Prostate gland (tissue), 2 donors: Measurements from ENCODE around the gene CTRB1. TPM values are rescaled to one million over a fixed set of nuclear protein-coding genes. Genes with fewer than 3 reads are reported as not detected.

ENCODE experiments used
- DNase-seq: peaks from one replicate; pipeline ENCODE4 v3.0.0-alpha.2; 2019; ENCODE audit warnings: low spot score
- H3K27ac ChIP-seq, 2 donors: fragments of 200-600 bp; sonication (generic); 2 replicates each; pipeline ENCODE4 v1.5.1; 2017 to 2019
- H3K27me3 ChIP-seq: fragments of 200-600 bp; sonication (generic); replicated peaks from 2 replicates; pipeline ENCODE4 v1.5.1; 2019; ENCODE audit not compliant: insufficient read depth
- H3K36me3 ChIP-seq, 2 donors: fragments of 200-600 bp; sonication (generic); 1 replicate in 1 of 2; 2 replicates in 1 of 2; pipeline versions ENCODE4 v1.5.1 to v1.8.1; 2017 to 2019
- H3K4me1 ChIP-seq: fragments of 200-600 bp; sonication (generic); replicated peaks from 2 replicates; pipeline ENCODE4 v1.5.1; 2019
- H3K4me3 ChIP-seq, 2 donors: fragments of 200-600 bp; sonication (generic); 2 replicates each; pipeline ENCODE4 v1.5.1; 2017 to 2019
- H3K9me3 ChIP-seq: fragments of 200-600 bp; sonication (generic); 2 replicates; pipeline ENCODE4 v1.5.1; 2017
- POLR2A ChIP-seq: fragments of 450-650 bp; IDR thresholded peaks from one replicate; pipeline ENCODE4 v1.6.1; 2016; ENCODE audit warnings: antibody characterized with exemption, mild to moderate bottlenecking
- POLR2AphosphoS5 ChIP-seq: sonication (generic); formaldehyde crosslinking; IDR thresholded peaks from one replicate; pipeline ENCODE4 v1.6.1; 2017; ENCODE audit warnings: antibody characterized with exemption
- WGBS: methylation state at CpG from one replicate; pipeline ENCODE4 v1.1.5; 2018; 5-methylcytosine and 5-hydroxymethylcytosine counted together
- intact Hi-C: fragments of 100-400 bp; cut with DNase I; formaldehyde crosslinking; loops from one replicate; pipeline ENCODE4 v1.14.2; 2022
- total RNA-seq, 2 donors: library from RNA; depleted of rRNA; stranded (reverse); fragments of >200 nt; gene quantifications; one replicate each; pipeline ENCODE4 v1.1.0, GENCODE V29; 2016
- TF ChIP-seq, protein P1 (sequence below), 4 experiments: fragments of 200-600 bp in 2 of 4; fragments of 450-650 bp in 2 of 4; sonication (generic) in 2 of 4; IDR thresholded peaks; 1 replicate in 3 of 4; 2 replicates in 1 of 4; pipeline ENCODE4 v1.5.1; 2016 to 2019; ENCODE audit warnings: antibody characterized with exemption in 4 of 4, mild to moderate bottlenecking in 2 of 4, moderate library complexity in 2 of 4

The CTRB1 gene
- 1 to 10 TPM in 1 of 2 donors, not detected in 1; 7.0 TPM for total RNA-seq

DNA sequence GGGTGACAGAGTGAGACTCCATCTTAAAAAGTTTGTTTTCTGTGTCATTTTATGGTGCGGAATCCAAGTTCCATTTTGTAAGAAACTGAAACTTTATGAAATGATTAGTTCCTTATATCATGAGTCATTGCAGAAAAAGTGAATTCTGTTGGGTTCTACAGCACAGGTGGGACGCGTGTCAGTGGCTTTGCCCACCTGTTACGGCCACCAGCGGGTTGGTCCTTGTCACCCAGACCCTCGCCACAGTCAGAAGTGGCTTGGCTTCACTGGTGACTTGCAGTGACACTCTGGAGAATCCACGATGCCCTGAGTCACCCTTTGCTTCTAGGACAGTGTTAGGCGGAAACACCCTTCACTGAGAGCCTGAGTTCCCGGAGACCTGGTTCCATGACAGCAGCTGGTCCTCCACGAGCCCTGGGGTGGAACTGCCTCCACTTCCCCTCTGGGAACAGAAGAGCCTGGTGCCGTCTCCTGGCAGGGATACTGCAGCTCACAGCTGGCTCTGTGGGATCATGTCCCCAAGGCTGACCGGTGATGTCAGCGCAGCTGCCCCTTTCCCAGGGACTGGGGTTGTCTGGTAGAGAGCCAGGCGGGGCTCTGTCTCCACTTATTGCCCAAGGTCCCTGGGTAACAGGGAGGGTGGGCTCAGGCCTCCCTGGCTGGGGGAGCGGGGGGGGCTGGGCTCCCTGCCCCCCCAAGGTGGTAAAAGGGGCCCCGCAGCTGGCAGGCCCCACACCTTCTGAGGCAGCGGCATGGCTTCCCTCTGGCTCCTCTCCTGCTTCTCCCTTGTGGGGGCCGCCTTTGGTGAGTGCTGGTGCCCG is at the start of gene CTRB1:
Gene CTRB1, plus strand, starts transcription at position 733 of the 821 bp plus-strand sequence. Its CDS starts 20 bp downstream, at position 753.
- Histone ChIP-seq H3K27ac (no peak within 1 kb of the TSS), H3K27me3 (no peaks in the 10 kb centered on the region), H3K9me3 (no peaks in the 10 kb centered on the region), H3K4me3 (no peak within 1 kb of the TSS), H3K4me1 (no peaks in the 10 kb centered on the region), H3K36me3 (no peaks in the 10 kb centered on the region)
- 90% methylated on average over 19 of the region's 19 CpGs for WGBS
- TF ChIP-seq POLR2A = no peak
- TF ChIP-seq, protein P1, sequence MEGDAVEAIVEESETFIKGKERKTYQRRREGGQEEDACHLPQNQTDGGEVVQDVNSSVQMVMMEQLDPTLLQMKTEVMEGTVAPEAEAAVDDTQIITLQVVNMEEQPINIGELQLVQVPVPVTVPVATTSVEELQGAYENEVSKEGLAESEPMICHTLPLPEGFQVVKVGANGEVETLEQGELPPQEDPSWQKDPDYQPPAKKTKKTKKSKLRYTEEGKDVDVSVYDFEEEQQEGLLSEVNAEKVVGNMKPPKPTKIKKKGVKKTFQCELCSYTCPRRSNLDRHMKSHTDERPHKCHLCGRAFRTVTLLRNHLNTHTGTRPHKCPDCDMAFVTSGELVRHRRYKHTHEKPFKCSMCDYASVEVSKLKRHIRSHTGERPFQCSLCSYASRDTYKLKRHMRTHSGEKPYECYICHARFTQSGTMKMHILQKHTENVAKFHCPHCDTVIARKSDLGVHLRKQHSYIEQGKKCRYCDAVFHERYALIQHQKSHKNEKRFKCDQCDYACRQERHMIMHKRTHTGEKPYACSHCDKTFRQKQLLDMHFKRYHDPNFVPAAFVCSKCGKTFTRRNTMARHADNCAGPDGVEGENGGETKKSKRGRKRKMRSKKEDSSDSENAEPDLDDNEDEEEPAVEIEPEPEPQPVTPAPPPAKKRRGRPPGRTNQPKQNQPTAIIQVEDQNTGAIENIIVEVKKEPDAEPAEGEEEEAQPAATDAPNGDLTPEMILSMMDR (IDR thresholded peaks at IDR 0.05) = no peak
- no peak for TF ChIP-seq POLR2AphosphoS5
- no peak for DNase-seq
- intact Hi-C loops = no loop called here

DNA sequence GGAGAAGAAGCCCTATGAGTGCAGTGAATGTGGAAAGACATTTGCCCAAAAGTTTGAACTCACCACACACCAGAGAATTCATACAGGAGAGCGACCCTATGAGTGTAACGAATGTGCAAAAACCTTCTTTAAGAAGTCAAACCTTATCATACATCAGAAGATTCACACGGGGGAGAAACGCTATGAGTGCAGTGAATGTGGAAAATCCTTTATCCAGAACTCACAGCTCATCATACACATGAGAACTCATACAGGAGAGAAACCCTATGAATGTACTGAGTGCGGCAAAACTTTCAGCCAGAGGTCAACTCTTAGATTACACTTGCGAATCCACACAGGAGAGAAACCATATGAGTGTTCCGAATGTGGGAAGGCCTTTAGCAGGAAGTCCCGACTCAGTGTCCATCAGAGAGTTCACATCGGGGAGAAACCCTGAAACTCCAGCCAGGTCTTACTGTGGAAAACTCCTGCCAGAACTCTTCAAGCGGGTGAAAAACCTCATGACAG is 48.8 kb upstream of the CTRB1 start:
- Histone ChIP-seq H3K36me3 (peaks cover 0 to 15% of the 10 kb centered on the region in 2 donors), H3K4me3 (no peak overlapping the region), H3K27ac (no peak overlapping the region), H3K27me3 (no peaks in the 10 kb centered on the region), H3K4me1 (no peaks in the 10 kb centered on the region), H3K9me3 (no peaks in the 10 kb centered on the region)
- intact Hi-C loops = no loop called here
- TF ChIP-seq, protein P1 (IDR thresholded peaks at IDR 0.05) = no peak
- TF ChIP-seq POLR2A = no peak
- no peak for TF ChIP-seq POLR2AphosphoS5
- DNase-seq = no peak
- whole genome bisulfite sequencing = 97% methylated on average over 10 of the region's 10 CpGs

DNA sequence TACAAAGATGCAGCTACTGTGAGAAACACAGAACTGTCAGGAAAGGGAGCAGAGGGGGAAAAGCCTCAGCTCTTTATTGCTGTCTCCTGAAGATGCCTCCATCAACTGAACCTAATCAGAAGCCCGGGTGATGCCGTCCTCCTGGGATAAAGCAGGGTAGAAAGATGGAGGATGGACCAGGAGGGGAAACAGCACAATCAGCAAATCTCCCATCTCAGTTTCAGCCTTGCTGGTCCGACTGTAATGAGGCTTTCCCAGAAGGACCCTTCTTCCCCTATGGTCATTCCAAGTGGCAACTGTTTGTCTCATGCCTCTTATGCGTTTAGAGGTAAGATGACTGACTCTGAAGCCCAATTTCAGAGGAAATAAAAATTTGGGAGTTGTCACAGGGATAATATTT is 46.2 kb upstream of the CTRB1 start:
- Histone ChIP-seq H3K9me3 (no peaks in the 10 kb centered on the region), H3K36me3 (peaks cover 0 to 15% of the 10 kb centered on the region in 2 donors), H3K27me3 (no peaks in the 10 kb centered on the region), H3K4me3 (no peak overlapping the region), H3K27ac (no peak overlapping the region), H3K4me1 (no peaks in the 10 kb centered on the region)
- TF ChIP-seq POLR2AphosphoS5 = no peak
- TF ChIP-seq, protein P1 (IDR thresholded peaks at IDR 0.05) = no peak
- no peak for TF ChIP-seq POLR2A
- no peak for DNase-seq
- 94% methylated on average over 4 of the region's 4 CpGs for WGBS
- intact Hi-C loops = no loop called here

DNA sequence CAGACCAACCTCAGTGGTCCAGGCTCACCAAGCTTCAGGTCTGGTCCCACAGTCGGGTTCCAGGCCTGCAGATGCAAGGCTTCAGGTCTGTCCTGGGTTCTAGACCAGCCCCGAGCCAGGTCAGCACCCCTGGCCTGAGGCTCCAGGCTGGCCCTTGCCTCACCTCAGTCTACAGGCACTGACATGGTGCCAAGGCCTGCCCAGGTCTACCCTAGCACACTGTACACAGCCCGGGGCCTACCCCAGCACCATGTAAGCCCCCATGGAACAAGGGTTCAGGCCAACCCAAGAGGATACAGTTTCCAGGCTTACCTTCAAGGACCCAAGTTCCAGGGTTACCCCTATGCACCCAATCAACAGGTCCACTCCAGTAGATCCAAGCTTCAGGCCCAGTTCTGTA is 43.7 kb upstream of the CTRB1 start:
- H3K9me3 ChIP-seq = no peaks in the 10 kb centered on the region
- 98% methylated on average over 3 of the region's 3 CpGs for WGBS
- no peaks in the 10 kb centered on the region for H3K4me1 ChIP-seq

More for the DNA sequence above, 43.7 kb upstream of the CTRB1 start:
- TF ChIP-seq POLR2A = no peak
- no peak for TF ChIP-seq POLR2AphosphoS5
- TF ChIP-seq, protein P1 (IDR thresholded peaks at IDR 0.05) = no peak
- no peak for DNase-seq
- no peaks in the 10 kb centered on the region for H3K27me3 ChIP-seq
- intact Hi-C loops = no loop called here
- H3K27ac ChIP-seq = no peak overlapping the region
- no peaks in the 10 kb centered on the region for H3K36me3 ChIP-seq
- no peak overlapping the region for H3K4me3 ChIP-seq
